Ovary (tissue), 9 donors: ENCODE data around the gene SLC19A1. TPM values are rescaled to one million over a fixed set of nuclear protein-coding genes. Genes with fewer than 3 reads are reported as not detected.

Experiments
- DNase-seq, 5 donors: peaks; one replicate each; pipeline ENCODE4 v3.0.0-alpha.2; 2019 to 2020
- H3K27ac ChIP-seq, 2 donors: fragments of 200-600 bp; one replicate each; pipeline versions ENCODE4 v1.5.1 to v1.8.0; 2019 to 2022
- H3K27me3 ChIP-seq: fragments of 200-600 bp; one replicate; pipeline ENCODE4 v1.8.0; 2022
- H3K36me3 ChIP-seq: fragments of 200-600 bp; sonication (generic); one replicate; pipeline ENCODE4 v1.5.1; 2019
- H3K4me1 ChIP-seq: one replicate; pipeline ENCODE4 v1.8.1; 2013; ENCODE audit warnings: mild to moderate bottlenecking, moderate library complexity; ENCODE audit not compliant: insufficient read depth
- H3K4me3 ChIP-seq: fragments of 200-600 bp; sonication (generic); one replicate; pipeline ENCODE4 v1.5.1; 2017
- H3K9me3 ChIP-seq, 2 donors: fragments of 200-600 bp in 1 of 2; sonication (generic) in 1 of 2; one replicate each; pipeline versions ENCODE4 v1.5.1 to v1.8.1; 2013 to 2019; ENCODE audit warnings: mild to moderate bottlenecking in 1 of 2, moderate library complexity in 1 of 2
- CTCF ChIP-seq, 3 donors: fragments of 450-650 bp in 2 of 3; fragments of 200-600 bp in 1 of 3; IDR thresholded peaks; one replicate each; pipeline versions ENCODE4 v1.5.1 to v1.8.0; 2016 to 2022; ENCODE audit warnings: antibody characterized with exemption in 3 of 3, mild to moderate bottlenecking in 1 of 3
- EP300 ChIP-seq: sonication (generic); formaldehyde crosslinking; IDR thresholded peaks from one replicate; pipeline ENCODE4 v1.6.1; 2017; ENCODE audit warnings: antibody characterized with exemption
- POLR2A ChIP-seq: fragments of 450-650 bp; IDR thresholded peaks from one replicate; pipeline ENCODE4 v1.6.1; 2017; ENCODE audit warnings: antibody characterized with exemption, mild to moderate bottlenecking, moderate library complexity
- WGBS, 3 donors: extraction: QIAGEN DNeasy Blood & Tissue Kit in 1 of 3; methylation state at CpG; one replicate each; pipeline versions ENCODE4 v1.1.5 to v1.1.7; 2013 to 2017; 5-methylcytosine and 5-hydroxymethylcytosine counted together
- intact Hi-C, 4 donors: fragments of 100-400 bp; cut with DNase I; formaldehyde crosslinking; loops; one replicate each; pipeline versions ENCODE4 v1.11.0 to v1.15.1; 2022 to 2023
- polyA plus RNA-seq, 2 donors: library from polyadenylated mRNA; stranded (reverse); fragments of 200-250 nt in 1 of 2; fragments of 350-450 nt in 1 of 2; fragmentation: Illumina TruSeq in 1 of 2; extraction: RNeasy Lipid Tissue Mini Kit (QIAGEN cat#74804) in 1 of 2; gene quantifications; one replicate each; pipeline ENCODE4 v1.2.3, GENCODE V29; 2013 to 2014
- total RNA-seq, 7 donors: library from RNA; depleted of rRNA in 2 of 7; stranded (reverse); fragments of >200 nt in 2 of 7; fragmentation: NEBNext Ultra II Directional in 3 of 7; extraction: Animal tissue kit (Norgen Biotek cat#: 25700) in 3 of 7; gene quantifications; one replicate each; pipeline versions ENCODE4 v1.1.0 to v1.2.4, GENCODE V29; 2016 to 2023
- donor health status: DM: no; HTN: no; CAD: no; lungs with moderate emphysema.
- donor health status: DM: no; HTN: no; CAD: no.
- donor health status: Bipolar disorder and iron deficiency.
- donor health status: DM: yes; HTN: yes; CAD: no.
- donor health status: DM: no; HTN: no; CAD: no.
- donor health status: DM: yes; HTN: yes; CAD: no.

Gene SLC19A1
- total and polyA plus RNA-seq, 9 donors, result 0.88 to 18.2 (median 8.1) TPM

DNA sequence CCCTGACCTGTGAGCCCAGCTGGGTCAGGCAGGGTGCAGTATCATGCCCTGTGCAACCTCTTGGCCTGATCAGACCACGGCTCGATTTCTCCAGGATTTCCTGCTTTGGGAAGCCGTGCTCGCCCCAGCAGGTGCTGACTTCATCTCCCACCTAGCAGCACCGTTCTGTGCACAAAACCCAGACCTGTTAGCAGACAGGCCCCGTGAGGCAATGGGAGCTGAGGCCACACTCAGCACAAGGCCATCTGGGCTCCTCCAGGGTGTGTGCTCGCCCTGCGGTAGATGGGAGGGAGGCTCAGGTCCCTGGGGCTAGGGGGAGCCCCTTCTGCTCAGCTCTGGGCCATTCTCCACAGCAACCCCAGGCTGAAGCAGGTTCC lies 29.6 kb downstream of the SLC19A1 start:
- intact Hi-C loops, result no loop called here
- no peaks in the 10 kb centered on the region for H3K9me3 ChIP-seq
- WGBS, 3 donors, result 77 to 88% (median 78%) methylated on average over 8 of the region's 8 CpGs
- no peaks in the 10 kb centered on the region for H3K27me3 ChIP-seq
- H3K36me3 ChIP-seq, result no peaks in the 10 kb centered on the region
- H3K4me3 ChIP-seq, result no peak overlapping the region
- TF ChIP-seq EP300 (no peak), POLR2A (no peak), CTCF (IDR thresholded peaks at IDR 0.05) (no peak)
- DNase-seq, result peak in 2 of 5 donors; percentile 15 to 34
- H3K27ac ChIP-seq, result no peak overlapping the region
- H3K4me1 ChIP-seq, result no peaks in the 10 kb centered on the region

- no peaks in the 10 kb centered on the region for H3K4me1 ChIP-seq
- H3K27ac ChIP-seq, result no peak overlapping the region
- intact Hi-C loops, result no loop called here
- TF ChIP-seq CTCF (IDR thresholded peaks at IDR 0.05) (no peak), EP300 (no peak), POLR2A (no peak)
- H3K9me3 ChIP-seq, result no peaks in the 10 kb centered on the region
- peak; percentile 10 to 36 (median 25) for DNase-seq
- 82 to 88% (median 83%) methylated on average over 34 to 35 of the region's 35 CpGs for WGBS, 3 donors
- no peaks in the 10 kb centered on the region for H3K27me3 ChIP-seq
- no peaks in the 10 kb centered on the region for H3K36me3 ChIP-seq
- H3K4me3 ChIP-seq, result no peak overlapping the region
These were observed 30.4 kb downstream of the SLC19A1 start for GRCh38 chr21:45511661-45512431.

DNA sequence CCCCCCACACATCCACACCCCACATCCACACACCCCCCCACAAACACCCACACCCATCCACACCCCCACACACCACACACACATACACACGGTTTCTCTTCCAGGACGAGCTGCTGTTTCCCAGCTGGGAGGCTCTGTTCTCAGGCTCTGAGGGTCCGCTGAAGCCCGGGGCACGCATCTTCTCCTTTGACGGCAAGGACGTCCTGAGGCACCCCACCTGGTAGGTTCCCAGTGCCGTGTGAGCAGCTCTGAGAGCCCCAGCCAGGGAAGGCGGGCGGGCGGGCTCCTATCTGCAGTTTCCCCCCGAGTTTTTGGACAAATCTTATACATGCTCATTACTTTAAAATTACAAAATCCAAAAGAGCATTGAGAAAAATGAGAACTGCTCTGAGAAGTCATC lies 31.2 kb downstream of the SLC19A1 start:
- 68 to 71% (median 69%) methylated on average over 12 of the region's 12 CpGs for WGBS, 3 donors
- Histone ChIP-seq H3K27ac (no peak overlapping the region), H3K27me3 (no peaks in the 10 kb centered on the region), H3K4me3 (no peak overlapping the region), H3K9me3 (no peaks in the 10 kb centered on the region), H3K4me1 (no peaks in the 10 kb centered on the region), H3K36me3 (no peaks in the 10 kb centered on the region)
- peak in 4 of 5 donors; percentile 8 to 33 (median 14) for DNase-seq
- TF ChIP-seq CTCF (IDR thresholded peaks at IDR 0.05), result no peak
- TF ChIP-seq POLR2A, result no peak
- TF ChIP-seq EP300, result no peak
- intact Hi-C loops, result no loop called here

- H3K27me3 ChIP-seq, result no peaks in the 10 kb centered on the region
- H3K36me3 ChIP-seq, result no peaks in the 10 kb centered on the region
- WGBS, 3 donors, result 81 to 94% (median 84%) methylated on average over 7 to 11 of the region's 11 CpGs
- no peak overlapping the region for H3K27ac ChIP-seq
- intact Hi-C loops, result no loop called here
- peak in 3 of 5 donors; percentile 6 to 30 (median 25) for DNase-seq
- no peak overlapping the region for H3K4me3 ChIP-seq
- no peaks in the 10 kb centered on the region for H3K4me1 ChIP-seq
- TF ChIP-seq POLR2A (no peak), EP300 (no peak), CTCF (IDR thresholded peaks at IDR 0.05) (no peak)
- no peaks in the 10 kb centered on the region for H3K9me3 ChIP-seq
These were observed 31.7 kb downstream of the SLC19A1 start for GRCh38 chr21:45510466-45510955.
